ENCODE results near the gene LARP4B.

DNA sequence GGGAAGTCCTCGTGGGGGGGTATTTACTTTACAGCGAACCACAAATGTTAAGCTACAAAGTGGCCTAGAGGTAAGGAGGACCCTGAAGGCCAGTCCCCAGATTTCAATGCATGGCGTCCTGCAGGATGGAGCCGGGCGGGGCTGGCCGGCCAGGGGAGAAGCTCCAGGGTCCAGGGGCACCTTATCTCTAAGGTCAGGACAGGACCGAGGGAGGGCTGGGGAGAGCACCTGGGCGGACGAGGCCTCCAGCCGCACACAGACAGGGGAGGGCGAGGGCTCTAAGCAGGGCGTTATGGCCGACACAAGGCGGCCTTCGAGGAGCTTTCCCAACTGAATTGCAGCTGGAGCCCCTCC is 145.7 kb downstream of the LARP4B start:
- TF ChIP-seq, protein P1, sequence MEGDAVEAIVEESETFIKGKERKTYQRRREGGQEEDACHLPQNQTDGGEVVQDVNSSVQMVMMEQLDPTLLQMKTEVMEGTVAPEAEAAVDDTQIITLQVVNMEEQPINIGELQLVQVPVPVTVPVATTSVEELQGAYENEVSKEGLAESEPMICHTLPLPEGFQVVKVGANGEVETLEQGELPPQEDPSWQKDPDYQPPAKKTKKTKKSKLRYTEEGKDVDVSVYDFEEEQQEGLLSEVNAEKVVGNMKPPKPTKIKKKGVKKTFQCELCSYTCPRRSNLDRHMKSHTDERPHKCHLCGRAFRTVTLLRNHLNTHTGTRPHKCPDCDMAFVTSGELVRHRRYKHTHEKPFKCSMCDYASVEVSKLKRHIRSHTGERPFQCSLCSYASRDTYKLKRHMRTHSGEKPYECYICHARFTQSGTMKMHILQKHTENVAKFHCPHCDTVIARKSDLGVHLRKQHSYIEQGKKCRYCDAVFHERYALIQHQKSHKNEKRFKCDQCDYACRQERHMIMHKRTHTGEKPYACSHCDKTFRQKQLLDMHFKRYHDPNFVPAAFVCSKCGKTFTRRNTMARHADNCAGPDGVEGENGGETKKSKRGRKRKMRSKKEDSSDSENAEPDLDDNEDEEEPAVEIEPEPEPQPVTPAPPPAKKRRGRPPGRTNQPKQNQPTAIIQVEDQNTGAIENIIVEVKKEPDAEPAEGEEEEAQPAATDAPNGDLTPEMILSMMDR (optimal IDR thresholded peaks at IDR 0.05 in 1 of 3, IDR thresholded peaks at IDR 0.05 in 1 of 3, conservative IDR thresholded peaks at IDR 0.05 in 1 of 3; ENCODE audit: extremely low read depth in 1 of 3, insufficient read depth in 2 of 3, low read length in 3 of 3) = no peak
- no peak for TF ChIP-seq EZH2 (IDR thresholded peaks at IDR 0.05; ENCODE audit: low read length)
